Inflammatory macrophage treated with lipopolysaccharide for 1 hour (primary cell): Measurements from ENCODE around the gene MYRF.

Experiments
- DNase-seq, 2 donors: peaks; one replicate each; pipeline ENCODE4 v3.0.0-alpha.2; 2020 to 2022

Gene MYRF

DNA sequence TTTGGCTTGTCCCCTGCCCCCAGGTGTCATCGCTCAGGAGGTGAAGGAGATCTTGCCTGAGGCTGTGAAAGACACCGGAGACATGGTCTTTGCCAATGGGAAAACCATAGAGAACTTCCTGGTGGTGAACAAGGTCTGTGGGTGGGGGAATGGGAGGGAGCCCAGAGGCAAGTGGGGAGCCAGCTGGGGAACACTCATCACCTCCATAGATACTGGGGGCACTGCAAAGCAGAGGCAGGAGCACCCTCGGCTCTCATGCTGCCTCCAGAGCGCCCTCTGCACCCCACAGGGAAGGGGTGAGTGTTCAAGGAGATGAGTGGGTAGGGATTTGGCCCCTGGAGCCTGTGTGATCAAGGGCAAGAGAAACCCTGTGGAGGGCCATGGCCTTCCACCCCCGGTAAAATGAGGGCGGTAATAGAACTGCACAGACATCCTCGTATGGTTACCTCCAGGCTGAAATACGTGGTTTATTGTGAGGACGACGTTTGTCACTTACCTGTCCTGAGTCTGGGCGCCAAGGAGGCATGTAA lies 26.0 kb downstream of the MYRF start:
- DNase-seq, result no peak

DNA sequence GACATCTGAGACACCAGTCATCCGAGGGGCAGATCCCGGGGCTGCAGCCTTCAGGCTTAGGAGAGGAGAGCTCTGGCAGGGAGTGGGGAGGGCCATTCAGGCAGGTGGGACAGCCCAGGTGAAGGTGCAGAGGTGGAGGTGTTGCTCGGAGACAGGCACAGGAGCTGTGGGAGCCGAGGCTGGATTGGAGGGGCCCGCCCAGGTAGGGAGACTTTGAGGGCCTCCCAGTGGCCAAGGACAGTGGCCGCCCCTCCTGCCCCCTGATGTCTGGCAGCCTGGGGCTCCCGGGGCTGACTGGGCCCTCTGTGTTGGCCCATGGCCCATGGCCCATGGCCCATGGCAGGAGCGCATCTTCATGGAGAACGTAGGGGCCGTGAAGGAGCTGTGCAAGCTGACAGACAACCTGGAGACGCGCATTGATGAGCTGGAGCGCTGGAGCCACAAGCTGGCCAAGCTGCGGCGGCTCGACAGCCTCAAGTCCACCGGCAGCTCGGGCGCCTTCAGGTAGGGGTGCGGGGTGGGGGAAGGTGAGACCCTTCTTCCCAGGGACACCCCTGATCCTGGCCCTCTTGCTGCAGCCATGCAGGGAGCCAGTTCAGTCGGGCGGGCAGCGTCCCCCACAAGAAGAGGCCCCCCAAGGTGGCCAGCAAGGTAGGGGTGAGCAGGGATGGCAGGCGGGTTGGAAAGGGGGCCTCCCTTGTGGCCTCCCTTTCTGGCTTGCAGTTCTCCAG lies 26.6 kb downstream of the MYRF start:
- DNase-seq, result no peak

DNA sequence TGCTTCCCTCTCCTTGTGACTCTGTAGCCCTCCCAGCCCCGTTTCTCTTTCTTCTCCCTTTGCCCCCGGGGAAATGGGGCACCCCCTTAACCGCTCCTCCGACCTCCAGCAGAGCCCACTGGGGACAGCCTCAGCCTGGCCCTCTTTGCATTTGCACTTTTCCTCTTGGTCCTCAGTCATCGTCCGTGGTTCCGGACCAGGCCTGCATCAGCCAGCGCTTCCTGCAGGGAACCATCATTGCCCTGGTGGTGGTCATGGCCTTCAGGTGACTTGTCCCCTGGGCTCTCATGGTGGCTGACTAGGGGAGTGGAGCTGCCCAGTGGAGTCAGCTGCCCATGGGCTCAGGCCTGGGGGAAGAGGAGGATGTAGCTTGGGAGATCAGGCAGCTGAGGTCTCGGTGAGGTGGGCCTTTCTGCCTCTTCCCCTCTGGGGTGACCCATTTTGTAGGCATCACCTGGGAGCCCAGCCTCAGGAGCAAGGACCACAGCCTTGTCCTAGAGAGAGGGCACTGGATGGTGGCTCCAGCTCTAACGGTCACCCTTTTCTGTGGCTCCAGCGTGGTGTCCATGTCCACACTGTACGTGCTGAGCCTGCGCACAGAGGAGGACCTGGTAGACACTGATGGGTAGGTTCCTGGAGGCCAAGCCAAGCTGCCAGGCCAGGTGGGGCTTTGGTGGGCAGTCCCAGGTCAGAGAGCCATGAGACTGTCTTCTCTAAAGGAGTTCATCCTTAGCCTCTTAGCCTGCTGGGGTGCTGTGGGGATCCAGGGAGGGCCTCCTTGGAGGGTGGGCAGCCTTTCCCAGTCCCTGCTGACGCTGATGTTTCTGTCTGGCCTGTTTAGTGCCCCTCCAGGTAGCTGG lies 27.5 kb downstream of the MYRF start:
- DNase-seq, result no peak

DNA sequence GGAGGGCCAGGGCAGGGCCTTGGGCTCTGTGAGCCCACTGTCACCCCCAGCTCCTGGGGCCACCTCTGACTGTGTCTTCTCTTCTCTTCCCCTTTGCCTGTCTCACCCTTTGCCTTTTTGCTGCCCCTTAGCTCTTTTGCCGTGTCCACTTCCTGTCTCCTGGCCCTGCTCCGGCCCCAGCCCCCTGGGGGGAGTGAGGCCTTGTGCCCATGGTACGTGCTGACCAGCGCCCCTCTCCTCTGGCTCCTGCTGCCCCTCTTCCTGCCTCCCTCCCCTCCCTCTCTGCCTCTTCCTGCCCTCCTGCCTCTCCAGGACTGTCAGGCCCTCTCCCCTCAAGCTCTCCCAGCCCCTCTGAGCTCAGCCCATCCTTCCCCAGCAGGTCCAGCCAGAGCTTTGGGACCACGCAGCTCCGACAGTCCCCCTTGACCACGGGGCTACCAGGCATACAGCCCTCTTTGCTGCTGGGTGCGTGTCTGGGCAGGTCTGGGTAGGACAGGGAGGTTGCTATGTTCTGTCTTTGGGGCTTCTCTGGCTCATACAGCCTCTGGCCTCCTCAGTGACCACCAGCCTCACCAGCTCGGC lies 28.2 kb downstream of the MYRF start:
- no peak for DNase-seq

DNA sequence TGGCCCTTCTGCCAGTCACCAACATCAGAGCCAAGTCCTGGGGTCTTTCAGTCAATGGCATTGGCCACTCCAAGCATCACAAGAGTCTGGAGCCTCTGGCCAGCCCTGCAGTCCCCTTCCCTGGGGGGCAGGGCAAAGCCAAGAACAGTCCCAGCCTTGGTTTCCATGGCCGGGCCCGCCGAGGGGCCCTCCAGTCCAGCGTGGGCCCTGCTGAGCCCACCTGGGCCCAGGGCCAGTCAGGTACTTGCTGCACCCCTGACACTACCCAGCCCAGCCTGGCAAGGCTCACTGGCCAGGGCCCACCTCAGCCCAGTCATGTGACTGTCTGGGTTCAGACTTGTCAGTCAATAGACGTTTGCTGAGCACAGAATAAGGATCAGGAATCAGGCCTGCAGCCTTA lies 29.1 kb downstream of the MYRF start:
- no peak for DNase-seq

DNA sequence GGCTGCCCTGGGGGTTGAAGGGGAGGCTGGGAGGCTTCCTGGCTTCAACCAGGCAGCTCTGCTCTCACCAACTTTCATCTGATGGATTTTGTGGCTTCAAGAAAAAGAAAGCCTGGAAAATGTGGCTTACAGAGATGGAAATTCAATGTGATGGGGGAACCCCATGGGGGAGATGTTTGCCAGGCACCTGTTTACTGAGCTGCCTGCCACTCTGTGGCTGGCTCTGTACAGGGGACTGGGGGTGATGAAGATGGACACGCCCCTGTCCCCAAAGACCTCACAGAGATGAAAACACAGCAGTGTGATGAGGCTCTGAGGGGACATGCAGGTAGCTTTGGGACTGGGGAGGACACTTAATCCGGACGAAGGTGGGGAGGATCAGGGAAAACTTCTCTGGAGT lies 29.9 kb downstream of the MYRF start:
- DNase-seq, result no peak

DNA sequence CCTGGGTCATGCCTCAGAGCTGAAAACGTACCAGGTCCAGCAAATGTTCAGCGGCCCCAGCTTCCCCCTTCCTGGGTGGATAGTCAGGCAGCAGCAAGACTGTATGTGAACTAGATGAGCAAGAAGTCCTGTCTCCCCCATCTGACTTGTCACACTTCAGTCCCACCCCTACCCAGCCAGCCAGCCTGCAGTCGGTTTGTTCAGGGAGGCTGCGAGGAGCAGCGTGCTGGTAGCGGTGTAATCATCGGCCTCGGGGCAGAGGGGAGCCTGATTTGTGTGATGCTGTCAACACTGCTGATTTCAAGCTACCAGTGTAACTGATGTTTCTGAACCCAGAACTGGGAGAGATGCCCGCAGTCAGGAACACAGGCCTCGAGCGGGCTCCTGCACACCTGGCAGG lies 30.4 kb downstream of the MYRF start:
- no peak for DNase-seq

DNA sequence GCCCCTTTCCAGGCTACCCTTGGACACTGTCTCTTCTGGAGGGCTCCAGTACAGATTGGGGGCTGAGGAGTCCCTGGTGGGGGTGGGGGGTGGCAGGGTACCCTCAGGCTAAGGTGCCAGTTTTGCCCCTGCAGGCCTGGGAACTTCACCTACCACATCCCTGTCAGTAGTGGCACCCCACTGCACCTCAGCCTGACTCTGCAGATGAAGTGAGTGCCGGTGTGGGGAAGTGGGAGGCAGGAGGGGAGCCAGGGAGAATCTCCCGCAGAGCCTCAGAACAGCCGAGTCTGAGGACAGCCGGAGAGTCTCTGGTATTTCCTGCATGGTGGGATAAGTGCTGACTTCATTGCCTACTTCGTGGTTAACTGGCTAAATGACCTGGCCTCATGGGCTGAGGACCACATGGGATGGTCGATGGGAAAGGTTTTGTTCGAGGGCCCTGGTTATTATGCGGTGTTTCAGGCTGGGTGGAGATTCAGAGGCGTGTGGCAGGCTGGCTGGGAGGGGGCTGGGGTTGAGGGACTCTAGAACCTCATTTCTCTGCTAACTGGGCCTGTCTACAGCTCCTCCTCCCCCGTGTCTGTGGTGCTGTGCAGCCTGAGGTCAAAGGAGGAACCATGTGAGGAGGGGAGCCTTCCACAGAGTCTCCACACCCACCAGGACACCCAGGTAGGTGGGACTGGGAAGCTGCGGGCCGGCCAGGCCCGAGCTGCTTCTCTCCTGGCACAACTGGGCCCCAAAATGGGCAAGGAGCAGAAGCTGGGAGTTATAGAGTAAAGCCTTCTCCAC lies 31.5 kb downstream of the MYRF start:
- no peak for DNase-seq

DNA sequence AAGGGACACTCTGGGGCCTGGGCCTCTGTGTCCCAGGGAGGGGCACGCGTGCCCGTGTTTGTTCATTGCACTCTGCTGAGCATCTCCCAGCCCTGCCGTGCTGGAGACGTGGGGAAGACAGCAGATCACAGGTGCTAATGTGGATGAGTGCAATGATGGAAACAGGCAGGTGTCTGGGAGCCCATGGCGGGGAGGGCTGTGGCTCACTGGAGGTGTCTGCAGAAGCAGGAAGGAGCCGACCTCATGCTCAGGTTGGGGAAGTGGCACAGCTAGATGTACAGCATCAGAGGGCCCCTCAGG lies 32.0 kb downstream of the MYRF start:
- no peak for DNase-seq

DNA sequence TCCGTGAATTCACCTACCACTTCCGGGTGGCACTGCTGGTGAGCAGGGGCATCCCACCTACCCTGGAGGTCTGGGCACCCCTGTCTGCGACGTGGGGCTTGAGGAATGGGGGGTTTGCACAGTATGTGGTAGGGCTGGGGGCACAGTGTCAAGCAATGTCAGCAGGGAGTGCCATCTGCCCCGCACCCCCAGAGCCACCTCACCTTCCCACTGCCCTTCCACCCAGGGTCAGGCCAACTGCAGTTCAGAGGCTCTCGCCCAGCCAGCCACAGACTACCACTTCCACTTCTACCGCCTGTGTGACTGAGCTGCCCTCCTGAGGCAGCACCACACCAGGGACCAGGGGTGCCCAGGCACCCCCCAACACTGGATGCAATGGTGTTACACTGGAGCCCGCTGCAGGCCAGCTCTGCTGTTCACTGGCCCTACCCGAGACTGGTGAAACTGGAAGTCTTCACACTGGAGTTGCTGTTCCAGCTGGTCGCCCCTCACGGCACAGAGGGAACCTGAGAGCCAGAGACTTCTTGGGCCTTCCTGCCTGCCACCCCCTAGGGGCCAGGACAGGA lies 33.5 kb downstream of the MYRF start:
- DNase-seq, result no peak

DNA sequence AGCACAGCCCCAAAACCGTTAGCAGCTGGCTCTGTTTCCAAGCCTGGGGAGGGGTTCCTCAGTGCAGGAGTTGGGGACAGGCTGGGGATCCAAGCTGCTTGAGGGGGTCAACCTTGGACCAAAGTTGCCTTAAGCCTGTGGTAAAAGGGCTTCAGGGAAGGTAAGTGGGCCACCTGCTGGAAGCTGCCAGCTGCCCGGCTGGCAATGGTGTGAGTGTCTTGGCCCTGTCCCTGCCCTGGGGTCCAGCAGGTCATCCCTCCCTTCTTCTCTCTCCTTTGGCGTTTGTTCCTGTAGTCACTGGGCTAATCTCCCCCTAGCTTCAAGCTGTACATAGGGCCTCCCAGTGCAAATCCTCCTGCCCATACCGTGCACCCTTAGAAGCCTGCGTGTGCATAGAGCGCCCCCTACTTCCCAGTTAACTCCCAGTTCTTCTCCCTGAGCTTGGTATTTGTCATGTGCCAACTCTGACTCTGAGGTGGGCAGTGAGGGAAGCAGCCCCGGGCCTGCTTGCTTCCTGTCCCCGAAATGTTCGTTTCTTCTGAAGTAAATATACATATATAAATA lies 35.6 kb downstream of the MYRF start:
- DNase-seq, result peak; percentile 12 to 44

DNA sequence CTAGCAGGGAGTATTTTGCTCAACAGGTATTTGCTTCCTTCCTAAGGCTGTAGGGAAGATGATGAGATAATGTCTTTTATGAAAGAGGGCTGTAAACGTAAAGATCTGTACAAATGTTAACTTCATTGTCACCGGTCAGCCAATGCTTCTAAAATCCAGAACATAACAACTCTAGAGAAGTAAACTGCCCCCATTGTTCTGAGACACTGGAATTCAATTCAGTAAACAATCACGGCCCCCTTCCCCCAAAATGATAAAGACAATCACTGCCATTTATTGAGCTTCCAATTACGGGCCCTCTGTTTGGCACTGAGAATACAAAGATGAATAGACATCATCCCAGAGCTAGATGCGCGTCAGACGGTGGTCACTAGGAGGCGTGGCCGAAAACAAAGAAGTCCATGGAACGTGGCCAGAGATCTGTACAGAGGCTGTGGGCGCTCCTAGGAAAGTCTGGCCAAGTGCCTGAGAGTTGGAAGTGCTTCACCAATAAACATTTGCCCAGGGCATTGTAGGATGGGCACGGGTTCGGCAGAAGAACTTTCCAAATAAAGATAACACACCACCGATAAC lies 39.4 kb downstream of the MYRF start:
- DNase-seq, result peak; percentile 65 to 77

DNA sequence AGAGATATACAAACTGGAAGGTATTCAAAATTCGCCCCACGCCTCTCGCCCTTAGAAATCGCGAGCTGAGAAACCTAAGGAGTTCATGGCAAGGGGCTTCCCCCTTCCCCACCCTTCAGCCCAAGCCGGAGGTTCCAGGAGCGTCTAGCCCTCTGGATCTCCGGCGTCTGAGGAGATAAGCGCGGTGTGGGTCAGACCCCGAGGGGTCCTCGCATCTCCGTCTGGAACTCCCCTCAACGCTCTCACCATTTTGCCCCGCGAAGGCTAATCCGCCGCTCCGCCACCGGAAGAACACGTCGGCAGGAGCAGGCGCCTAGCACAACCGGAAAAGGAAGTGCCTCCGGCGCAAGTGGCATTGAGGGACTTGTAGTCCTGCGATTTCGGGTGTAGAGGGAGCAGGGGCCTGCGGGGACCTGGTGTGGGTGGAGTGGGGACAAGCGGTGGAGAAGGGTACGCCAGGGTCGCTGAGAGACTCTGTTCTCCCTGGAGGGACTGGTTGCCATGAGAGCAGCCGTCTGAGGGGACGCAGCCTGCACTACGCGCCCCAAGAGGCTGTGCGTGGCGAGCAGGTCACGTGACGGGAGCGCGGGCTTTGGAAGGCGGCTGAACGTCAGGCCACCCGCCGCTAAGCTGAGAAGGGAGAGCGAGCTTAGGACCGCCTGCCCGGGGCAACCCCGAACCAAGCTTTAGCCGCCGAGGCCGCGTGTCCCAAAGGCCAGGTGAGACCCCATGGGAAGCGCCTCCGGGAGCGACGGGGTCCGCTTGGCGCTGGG lies 40.1 kb downstream of the MYRF start, which contains the start of the genes FEN1 and TMEM258:
FEN1 (plus strand) TSS at position 602 of the 773 bp plus-strand sequence. CDS start 2,451 bp downstream, outside the sequence.
TMEM258 (minus strand) TSS at position 290 of the 773 bp plus-strand sequence; CDS start at position 249, 41 bp downstream.
- DNase-seq, result peak; percentile 83 to 84

DNA sequence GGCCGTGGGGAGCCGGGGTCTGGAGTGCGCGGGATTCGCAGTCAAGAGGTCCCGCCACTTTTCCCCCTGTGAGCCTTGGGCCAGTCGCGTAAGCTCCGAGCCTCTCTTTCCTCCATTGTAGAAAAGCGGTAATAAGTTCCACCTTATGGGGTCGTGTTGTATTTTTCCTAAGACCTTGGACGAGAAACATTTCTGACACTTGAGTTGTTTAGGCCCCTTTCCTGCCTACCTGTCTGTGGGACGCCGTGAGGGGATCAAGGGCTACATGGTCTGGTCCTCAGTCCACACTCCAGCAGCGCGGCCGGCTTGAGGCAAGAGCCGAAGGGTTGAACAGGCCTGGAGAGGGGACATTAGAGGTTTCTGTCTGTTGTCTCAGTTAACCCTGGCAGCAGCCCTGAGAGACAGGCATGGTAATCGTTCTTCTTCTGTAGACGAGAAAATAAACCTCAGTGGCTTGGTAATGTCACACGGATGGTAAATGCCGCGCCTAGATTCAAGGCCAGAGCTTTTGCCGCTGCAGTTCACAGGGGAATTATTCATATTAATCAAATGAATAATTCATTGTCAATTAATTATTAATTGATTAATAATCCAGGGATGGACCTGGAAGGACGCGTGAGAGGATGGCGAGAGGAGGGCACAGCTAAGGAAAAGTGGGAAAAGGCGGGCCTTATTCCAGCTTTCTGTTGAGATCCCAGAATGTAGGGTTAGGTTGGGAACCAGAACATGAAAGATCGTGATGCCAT lies 40.8 kb downstream of the MYRF start:
- no peak for DNase-seq

DNA sequence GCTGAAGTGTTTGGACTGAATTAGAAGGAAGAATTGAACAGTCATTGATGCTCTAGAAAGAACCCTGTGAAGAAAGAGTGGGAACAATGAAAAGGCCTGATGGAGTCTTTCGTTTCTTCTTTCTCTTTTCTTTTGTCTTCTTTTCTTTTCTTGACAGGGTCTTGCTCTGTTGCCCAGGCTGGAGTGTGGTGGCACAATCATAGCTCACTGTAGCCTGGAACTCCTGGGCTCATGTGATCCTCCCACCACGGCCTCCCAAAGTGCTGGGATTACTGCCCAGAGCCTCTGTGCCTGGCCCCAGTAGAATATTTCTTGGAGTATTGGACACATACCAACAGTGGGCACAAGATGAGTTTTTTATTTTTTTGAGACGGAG lies 41.4 kb downstream of the MYRF start:
- no peak for DNase-seq

DNA sequence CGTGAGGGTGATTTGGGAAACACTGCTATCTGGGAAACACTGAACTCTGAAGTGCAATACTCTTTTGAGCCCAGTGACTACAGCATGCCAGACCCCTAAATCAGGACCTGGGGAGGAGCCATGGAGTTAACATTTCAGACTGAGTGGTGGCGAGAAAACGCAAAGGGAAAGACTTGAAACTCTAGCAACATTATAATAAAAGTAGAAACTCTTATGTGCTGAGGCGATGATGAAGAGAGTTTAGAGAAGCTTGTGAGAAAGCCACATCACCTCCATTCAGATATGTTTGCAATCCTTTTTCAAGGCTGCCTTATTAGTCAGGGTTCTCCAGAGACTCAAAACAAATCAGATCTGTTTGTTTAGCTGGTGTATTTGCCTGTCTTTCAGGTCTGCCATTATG lies 42.1 kb downstream of the MYRF start:
- DNase-seq, result no peak

DNA sequence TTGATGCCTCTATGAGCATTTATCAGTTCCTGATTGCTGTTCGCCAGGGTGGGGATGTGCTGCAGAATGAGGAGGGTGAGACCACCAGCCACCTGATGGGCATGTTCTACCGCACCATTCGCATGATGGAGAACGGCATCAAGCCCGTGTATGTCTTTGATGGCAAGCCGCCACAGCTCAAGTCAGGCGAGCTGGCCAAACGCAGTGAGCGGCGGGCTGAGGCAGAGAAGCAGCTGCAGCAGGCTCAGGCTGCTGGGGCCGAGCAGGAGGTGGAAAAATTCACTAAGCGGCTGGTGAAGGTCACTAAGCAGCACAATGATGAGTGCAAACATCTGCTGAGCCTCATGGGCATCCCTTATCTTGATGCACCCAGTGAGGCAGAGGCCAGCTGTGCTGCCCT lies 43.0 kb downstream of the MYRF start:
- no peak for DNase-seq

DNA sequence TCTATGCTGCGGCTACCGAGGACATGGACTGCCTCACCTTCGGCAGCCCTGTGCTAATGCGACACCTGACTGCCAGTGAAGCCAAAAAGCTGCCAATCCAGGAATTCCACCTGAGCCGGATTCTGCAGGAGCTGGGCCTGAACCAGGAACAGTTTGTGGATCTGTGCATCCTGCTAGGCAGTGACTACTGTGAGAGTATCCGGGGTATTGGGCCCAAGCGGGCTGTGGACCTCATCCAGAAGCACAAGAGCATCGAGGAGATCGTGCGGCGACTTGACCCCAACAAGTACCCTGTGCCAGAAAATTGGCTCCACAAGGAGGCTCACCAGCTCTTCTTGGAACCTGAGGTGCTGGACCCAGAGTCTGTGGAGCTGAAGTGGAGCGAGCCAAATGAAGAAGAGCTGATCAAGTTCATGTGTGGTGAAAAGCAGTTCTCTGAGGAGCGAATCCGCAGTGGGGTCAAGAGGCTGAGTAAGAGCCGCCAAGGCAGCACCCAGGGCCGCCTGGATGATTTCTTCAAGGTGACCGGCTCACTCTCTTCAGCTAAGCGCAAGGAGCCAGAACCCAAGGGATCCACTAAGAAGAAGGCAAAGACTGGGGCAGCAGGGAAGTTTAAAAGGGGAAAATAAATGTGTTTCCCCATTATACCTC lies 43.6 kb downstream of the MYRF start:
- no peak for DNase-seq

DNA sequence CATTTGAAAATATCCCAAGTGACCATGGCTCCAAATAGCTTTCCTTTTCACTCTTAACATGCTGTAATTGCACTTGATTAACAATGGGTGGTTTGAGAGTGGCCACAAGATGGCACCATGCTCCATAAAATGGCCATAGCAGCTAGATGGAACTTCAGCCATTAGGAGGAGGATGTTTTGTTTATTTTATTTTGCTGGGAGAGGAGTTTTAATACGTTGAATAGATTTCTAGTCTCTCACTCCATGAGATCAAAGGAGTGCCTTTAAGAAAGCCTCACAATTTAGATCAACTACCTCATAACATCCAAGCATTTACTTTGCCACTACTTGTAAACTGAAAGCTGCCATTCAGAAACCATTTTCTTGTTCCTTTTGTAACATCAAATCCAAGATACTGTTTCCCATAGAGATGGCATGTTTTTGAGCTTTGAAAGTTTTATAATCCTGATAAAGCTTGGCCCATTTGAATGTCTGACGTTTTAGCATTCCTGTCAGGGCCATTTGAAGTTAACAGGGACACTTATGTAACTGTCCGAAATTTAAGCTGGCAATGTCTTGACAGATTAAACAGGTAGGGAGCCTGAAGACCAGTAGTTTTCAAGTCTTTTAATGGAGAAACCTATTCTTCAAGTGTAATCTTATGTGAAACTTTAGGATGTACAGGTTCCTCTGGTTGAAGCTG lies 45.0 kb downstream of the MYRF start:
- peak; percentile 51 to 90 for DNase-seq
